NB4 (cell line): Measurements from ENCODE around the gene CDH11.
A peak's percentile ranks its signal among the peaks of the same experiment; 100 is the strongest.

Experiments used
- DNase-seq: peaks from one replicate; pipeline ENCODE4 v3.0.0; 2010; ENCODE audit warnings: low read depth
- H3K4me3 ChIP-seq: one replicate; pipeline ENCODE4 v1.5.1; 2011; ENCODE audit warnings: mild to moderate bottlenecking, low read depth, low read length, moderate library complexity
- CTCF ChIP-seq: IDR thresholded peaks from one replicate; pipeline ENCODE4 v1.5.1; 2012; ENCODE audit warnings: low read depth, low read length
- MYC ChIP-seq: IDR thresholded peaks from 2 replicates; pipeline ENCODE4 v1.6.1; 2011; ENCODE audit warnings: low read depth, low read length
- POLR2A ChIP-seq: IDR thresholded peaks from 2 replicates; pipeline ENCODE4 v1.6.1; 2011; ENCODE audit warnings: mild to moderate bottlenecking; ENCODE audit not compliant: insufficient read length; ENCODE audit errors: extremely low read depth
- TF ChIP-seq, protein P1 (sequence below): IDR thresholded peaks from 2 replicates; pipeline ENCODE4 v1.6.1; 2011; ENCODE audit warnings: low read depth, low read length

CDH11 gene

DNA sequence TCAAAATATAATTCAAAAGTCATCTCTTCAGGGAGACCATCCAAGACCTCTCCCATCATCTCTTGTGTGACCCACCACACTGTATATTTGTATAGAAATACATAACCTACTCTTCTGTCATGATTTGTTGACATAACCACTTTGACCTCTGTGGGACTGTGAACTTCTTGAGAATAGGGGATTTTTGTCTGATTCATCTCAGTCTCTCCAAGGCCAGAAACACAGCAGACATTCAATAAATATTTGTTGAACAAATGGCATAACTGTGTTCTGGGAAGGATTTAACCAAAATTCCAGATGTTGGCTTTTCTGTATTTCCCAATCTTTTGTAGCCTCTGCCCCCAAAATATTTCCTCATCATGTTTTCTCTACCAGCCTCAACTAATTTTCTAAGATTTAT, 169.7 kb downstream of the CDH11 start:
- TF ChIP-seq CTCF = no peak
- H3K4me3 ChIP-seq = no peak overlapping the region
- DNase-seq = no peak

- H3K4me3 ChIP-seq = no peak overlapping the region
- TF ChIP-seq MYC = no peak
- no peak for TF ChIP-seq CTCF
- no peak for TF ChIP-seq POLR2A
- TF ChIP-seq, protein P1, sequence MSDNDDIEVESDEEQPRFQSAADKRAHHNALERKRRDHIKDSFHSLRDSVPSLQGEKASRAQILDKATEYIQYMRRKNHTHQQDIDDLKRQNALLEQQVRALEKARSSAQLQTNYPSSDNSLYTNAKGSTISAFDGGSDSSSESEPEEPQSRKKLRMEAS = no peak
- no peak for DNase-seq
Observed at GRCh38 chr16:64951193-64951592, 170.7 kb downstream of the CDH11 start.

GRCh38 chr16:64950731-64951130, 171.1 kb downstream of the CDH11 start:
- no peak for DNase-seq
- H3K4me3 ChIP-seq = no peak overlapping the region
- no peak for TF ChIP-seq CTCF
- TF ChIP-seq, protein P1 = no peak

- TF ChIP-seq CTCF = peak; percentile 37
- TF ChIP-seq, protein P1 = no peak
- no peak for TF ChIP-seq MYC
- no peak for TF ChIP-seq POLR2A
- no peak overlapping the region for H3K4me3 ChIP-seq
- peak; percentile 8 for DNase-seq
Observed at GRCh38 chr16:64950262-64950661, 171.6 kb downstream of the CDH11 start.

DNA sequence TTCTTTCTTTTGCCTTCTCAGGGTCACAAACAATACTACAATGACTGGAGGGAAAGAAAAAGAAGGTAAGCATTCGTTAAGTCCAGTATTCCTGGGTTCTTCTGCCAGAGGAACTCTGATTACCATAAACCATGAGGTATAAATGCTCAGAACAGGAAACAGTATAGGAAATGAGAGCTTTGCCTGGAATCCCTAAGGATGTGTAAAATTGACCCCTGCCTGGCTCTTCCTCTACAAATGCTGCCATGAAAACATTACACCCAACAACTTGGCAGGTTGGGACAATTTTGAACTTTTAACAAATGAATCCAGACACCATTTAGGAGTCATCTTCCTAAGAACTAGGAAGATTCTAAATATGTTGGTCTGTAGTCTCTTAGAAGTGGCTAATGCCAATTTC, 173.8 kb downstream of the CDH11 start:
- no peak for TF ChIP-seq MYC
- no peak for TF ChIP-seq CTCF
- TF ChIP-seq POLR2A = no peak
- TF ChIP-seq, protein P1 = no peak
- no peak for DNase-seq
- no peak overlapping the region for H3K4me3 ChIP-seq

- H3K4me3 ChIP-seq = no peak overlapping the region
- TF ChIP-seq POLR2A (no peak), MYC (no peak), CTCF (no peak)
- TF ChIP-seq, protein P1 = no peak
- no peak for DNase-seq
Observed at GRCh38 chr16:64947651-64948050, 174.2 kb downstream of the CDH11 start.
